Effector CD8-positive, alpha-beta T cell (primary cell): ENCODE data around the gene POLRMT.
"Not testable (repeated sequence)": the region's sequence is repeated elsewhere in the genome, so short reads cannot be mapped to it uniquely, and the experiment has no call there.

Source experiments
- DNase-seq: peaks from one replicate; lab custom pipeline; 2025; lab: John Stamatoyannopoulos, UW

Gene POLRMT

DNA sequence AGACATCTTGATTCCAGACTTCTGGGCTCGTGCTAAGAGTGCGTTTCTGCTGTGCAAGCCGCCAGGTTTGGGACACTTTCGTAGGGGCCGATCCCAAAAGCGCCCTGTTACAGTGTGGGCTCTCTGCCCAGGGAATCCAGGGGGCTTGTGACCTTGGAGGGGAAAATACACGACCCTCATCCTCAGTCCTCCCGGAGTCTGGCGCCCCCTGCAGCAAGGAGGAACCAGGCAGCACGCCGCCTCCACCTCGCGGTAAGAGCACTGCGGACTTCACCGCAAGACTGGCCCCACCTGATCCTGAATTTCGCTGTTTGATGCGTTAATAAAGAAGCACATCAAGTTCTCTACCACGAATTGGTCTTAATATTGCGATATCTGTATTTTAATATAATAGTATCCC is 5.2 kb downstream of the POLRMT start:
- no peak for DNase-seq

DNA sequence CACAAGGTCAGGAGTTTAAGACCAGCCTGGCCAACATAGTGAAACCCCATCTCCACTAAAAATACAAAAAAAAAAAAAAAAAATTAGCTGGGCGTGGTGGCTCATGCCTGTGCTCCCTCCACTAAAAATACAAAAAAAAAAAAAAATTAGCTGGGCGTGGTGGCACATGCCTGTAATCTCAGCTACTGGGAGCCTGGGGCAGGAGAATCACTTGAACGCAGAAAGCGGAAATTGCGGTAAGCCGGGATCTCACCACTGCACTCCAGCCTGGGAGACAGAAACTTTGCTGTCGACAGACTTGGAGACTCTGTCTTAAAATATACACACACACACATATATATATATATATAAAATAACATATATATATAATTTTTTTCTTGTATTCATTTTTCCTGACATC is 6.8 kb downstream of the POLRMT start:
- DNase-seq, result not testable (repeated sequence)

DNA sequence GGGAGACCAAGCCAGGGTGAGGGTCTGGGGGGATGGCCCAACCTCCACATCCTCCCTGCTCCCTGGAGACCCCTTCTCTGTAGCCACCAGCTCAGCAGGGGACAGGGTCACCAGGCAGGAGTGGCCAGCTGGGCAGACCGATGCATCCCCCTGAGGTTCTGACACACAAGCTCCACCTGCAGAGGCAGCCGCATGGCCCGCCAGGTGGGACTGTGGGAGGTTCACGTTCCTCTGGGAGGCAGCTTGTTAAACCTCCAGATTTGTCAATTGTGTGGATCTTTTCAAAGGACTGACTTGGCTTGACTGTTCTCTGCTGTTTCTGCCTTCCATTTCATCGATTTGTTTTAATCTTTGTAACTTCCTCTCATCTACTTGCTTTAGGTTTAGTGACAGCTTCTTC is 8.1 kb downstream of the POLRMT start:
- no peak for DNase-seq

DNA sequence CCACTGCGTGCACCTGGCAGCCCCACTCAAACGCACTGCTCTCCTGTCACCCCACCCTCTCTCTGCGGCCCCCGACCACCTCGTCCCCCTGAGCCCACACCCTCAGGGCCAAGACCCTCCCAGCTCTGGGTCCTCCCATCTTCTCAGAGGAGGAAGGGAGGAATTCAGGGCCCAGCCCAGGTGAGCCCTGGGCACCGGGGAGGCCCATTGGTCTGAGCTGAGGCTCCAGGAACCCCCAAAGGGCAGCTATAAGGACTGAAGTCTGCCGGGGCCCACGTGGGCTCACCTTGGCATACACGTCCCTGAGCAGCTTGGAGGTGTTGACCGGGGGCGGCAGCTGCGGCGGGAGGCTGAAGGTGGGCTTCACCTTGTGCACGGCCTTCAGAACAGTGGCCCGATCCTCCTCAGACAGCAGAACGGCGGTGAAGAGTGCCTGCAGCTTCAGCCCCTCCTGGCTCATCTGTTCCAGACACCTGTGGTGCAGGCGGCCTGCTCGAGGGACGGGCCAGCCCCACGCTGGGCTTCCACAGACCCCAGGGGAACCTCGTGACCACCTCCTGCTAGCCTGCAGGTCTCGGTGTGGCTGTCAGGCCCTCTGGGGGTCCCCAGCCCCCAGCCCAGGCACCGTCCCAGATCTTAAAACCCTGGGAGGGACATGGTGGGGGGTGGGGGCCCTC is 8.8 kb downstream of the POLRMT start:
- DNase-seq, result no peak

DNA sequence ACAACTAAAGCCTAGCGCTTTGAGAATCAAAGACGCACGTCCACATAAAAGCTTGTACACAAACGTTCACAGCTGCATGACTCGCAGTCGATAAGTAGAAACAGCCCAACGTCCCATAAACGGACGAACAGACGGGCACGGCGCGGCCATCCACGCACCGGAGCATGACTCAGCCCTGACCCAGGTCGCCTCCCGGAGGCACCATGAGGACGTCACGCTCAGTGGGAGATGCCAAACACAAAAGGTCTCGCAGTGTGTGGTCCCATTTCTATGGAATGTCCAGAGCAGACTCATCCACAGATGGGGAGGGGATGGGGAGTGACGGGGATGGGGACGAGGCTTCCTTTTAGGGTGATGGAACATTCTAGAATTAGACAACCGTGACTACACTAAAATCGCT is 9.4 kb downstream of the POLRMT start:
- DNase-seq, result no peak

- no peak for DNase-seq
These were observed 10.0 kb downstream of the POLRMT start for GRCh38 chr19:623175-623916.

GRCh38 chr19:622666-623065 is 10.7 kb downstream of the POLRMT start:
- DNase-seq, result no peak

- no peak for DNase-seq
These were observed 11.5 kb downstream of the POLRMT start for GRCh38 chr19:621819-622218.

DNA sequence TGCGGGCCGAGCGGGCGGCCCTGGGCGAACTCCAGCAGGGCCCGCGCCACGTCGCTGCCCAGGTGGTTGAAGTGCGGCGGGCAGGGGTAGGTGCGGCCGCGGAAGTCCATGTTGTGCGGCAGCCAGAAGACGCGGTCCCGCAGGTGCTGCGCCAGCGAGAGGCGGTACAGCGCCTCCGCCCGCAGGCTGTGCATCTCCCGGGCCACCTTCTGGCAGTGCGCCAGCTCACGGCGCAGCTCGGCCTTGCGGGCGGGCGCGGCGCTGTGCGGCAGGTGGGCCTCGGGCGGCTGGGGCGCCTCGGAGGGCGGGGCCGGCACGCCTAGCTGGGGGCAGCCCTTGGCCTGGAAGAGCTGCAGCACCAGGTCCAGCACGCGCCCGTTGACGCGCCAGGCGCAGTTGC is 12.1 kb downstream of the POLRMT start:
- not testable (repeated sequence) for DNase-seq

DNA sequence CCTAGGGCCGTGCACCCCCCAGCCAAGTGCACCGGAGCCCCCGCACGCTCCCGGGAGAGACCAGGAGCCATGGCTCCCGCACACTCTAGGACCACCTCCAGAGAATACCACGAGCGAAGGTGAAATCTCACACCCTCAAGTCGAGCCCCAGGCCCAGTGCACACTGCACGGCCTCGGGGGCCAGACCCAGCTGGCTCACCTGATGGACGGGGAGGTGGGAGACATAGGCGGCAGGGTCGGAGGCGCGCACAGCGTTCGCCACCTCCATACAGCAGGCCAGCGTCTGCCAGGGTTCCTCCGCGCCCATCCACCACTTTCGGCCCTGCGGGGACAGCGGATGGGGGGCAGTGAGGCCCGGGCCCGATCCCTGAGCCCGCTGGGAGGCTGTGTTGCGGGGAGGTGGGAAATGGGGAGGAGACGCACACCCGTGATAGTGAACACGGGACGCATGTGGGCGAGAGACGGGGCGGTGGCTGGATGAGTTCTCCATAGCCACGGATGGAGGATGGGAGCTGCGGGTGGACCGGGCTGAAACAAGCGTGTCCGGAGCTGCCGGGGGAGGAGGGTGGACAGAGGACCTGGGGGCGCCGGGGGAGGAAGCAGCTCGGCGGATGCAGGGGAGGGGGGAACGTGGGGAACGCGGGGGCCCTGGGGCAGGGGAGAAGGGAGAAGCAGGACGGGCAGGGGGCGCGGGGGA is 13.0 kb downstream of the POLRMT start:
- no peak for DNase-seq

- DNase-seq, result no peak
These were observed 13.9 kb downstream of the POLRMT start for GRCh38 chr19:619286-620002.

DNA sequence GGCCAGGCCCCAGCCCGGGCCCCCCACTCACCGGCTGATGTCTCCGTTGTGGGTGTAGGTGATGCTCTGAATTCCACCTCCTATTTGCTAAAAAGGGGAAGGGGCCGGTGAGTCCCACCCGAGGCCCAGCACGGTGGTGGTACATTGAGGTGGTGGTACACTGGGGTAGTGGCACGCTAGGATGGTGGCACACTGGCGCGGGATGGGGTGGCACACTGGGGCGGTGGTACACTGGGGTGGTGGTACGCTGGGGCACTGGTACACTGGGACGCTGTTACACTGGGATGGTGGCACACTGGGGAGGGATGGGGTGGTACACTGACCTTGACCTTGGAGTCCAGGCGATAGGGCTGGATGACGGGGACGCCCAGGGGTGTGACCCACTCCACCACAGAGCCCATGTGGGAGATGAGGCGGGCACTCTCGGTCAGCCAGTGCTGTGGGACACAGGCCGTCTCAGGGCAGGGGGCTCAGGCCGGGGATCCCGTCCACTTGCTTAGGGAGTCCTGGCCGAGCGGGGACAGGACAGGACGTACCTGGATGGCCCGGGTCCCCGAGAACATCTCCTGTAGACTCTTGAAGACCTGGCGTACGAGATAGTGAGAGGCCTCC is 14.6 kb downstream of the POLRMT start:
- no peak for DNase-seq

- DNase-seq, result no peak
These were observed 15.1 kb downstream of the POLRMT start for GRCh38 chr19:618247-618619.

GRCh38 chr19:617551-618246 is 15.6 kb downstream of the POLRMT start:
- DNase-seq, result no peak

GRCh38 chr19:616747-617526 is 16.4 kb downstream of the POLRMT start:
- no peak for DNase-seq

GRCh38 chr19:616062-616700 is 17.2 kb downstream of the POLRMT start:
- no peak for DNase-seq

- DNase-seq, result no peak
These were observed 17.7 kb downstream of the POLRMT start for GRCh38 chr19:615619-616018.

- DNase-seq, result no peak
These were observed 19.4 kb downstream of the POLRMT start for GRCh38 chr19:613732-614567.

- no peak for DNase-seq
These were observed 20.4 kb downstream of the POLRMT start for GRCh38 chr19:612941-613340.
